ENCODE measurements around the gene ZBTB20. TPM values are rescaled to one million over a fixed set of nuclear protein-coding genes. Genes with fewer than 3 reads are reported as not detected.

ZBTB20 gene
- total RNA-seq, 1 donor from 2014 or later: 21.4 TPM

DNA sequence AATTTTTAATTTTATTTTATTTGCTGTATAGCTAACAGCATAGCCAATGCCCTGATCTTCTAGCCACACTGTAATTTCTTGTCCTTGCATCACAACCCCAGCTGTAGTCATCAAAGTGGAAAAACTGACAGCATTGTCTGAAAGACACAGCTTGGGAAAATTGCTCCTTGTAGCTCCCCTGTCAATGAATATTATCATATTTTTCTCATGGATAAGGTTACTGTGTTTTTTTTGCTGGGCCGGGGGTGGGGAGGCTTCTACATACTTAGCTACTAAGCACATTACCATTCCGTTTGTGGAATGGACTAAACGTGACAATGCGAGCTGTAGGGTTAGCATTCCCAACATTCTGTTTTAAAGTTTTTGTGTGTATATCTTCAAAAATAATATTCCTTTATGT lies 472.0 kb downstream of the ZBTB20 start:
- H3K79me2 ChIP-seq (ENCODE audit: insufficient read depth, low read length): no peaks in the 10 kb centered on the region
- Mint-ChIP-seq H3K27ac (ENCODE audit: unreplicated experiment) (peak overlapping the region; percentile 79), H3K36me3 (ENCODE audit: low read depth, unreplicated experiment) (no peaks in the 10 kb centered on the region), H3K4me3 (ENCODE audit: unreplicated experiment) (no peak overlapping the region), H3K27me3 (ENCODE audit: low read depth, unreplicated experiment) (no peaks in the 10 kb centered on the region), H3K4me1 (ENCODE audit: low read depth, unreplicated experiment) (peaks cover 28% of the 10 kb centered on the region), H3K9me3 (ENCODE audit: unreplicated experiment) (peaks cover 7% of the 10 kb centered on the region)
- peaks cover 3% of the 10 kb centered on the region for H3K9me3 ChIP-seq (ENCODE audit: insufficient read depth, low read depth, low read length)
- H3K4me3 ChIP-seq (ENCODE audit: insufficient read depth, low read depth, low read length): no peak overlapping the region
- no peak for FAIRE-seq
- H3K27me3 ChIP-seq (ENCODE audit: insufficient read depth, low read length): no peaks in the 10 kb centered on the region
- no peak for DNase-seq (ENCODE audit: low read depth)
- H4K20me1 ChIP-seq (ENCODE audit: insufficient read depth, low read length): no peaks in the 10 kb centered on the region
- TF ChIP-seq, protein P1, sequence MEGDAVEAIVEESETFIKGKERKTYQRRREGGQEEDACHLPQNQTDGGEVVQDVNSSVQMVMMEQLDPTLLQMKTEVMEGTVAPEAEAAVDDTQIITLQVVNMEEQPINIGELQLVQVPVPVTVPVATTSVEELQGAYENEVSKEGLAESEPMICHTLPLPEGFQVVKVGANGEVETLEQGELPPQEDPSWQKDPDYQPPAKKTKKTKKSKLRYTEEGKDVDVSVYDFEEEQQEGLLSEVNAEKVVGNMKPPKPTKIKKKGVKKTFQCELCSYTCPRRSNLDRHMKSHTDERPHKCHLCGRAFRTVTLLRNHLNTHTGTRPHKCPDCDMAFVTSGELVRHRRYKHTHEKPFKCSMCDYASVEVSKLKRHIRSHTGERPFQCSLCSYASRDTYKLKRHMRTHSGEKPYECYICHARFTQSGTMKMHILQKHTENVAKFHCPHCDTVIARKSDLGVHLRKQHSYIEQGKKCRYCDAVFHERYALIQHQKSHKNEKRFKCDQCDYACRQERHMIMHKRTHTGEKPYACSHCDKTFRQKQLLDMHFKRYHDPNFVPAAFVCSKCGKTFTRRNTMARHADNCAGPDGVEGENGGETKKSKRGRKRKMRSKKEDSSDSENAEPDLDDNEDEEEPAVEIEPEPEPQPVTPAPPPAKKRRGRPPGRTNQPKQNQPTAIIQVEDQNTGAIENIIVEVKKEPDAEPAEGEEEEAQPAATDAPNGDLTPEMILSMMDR (IDR thresholded peaks at IDR 0.05; ENCODE audit: insufficient read depth, low read depth, low read length): no peak
- no peak for TF ChIP-seq EZH2 (IDR thresholded peaks at IDR 0.05; ENCODE audit: insufficient read depth, low read length)
- H3K9ac ChIP-seq (ENCODE audit: low read length): no peak overlapping the region
- H3K4me2 ChIP-seq (ENCODE audit: low read length): no peak overlapping the region
- peaks cover 11% of the 10 kb centered on the region for H3K4me1 ChIP-seq (ENCODE audit: insufficient read depth, low read length)
- H3K36me3 ChIP-seq (ENCODE audit: insufficient read depth, low read length): no peaks in the 10 kb centered on the region
- H2AFZ ChIP-seq (ENCODE audit: low read depth, low read length): no peak overlapping the region
- H3K27ac ChIP-seq (ENCODE audit: low read depth, low read length): no peak overlapping the region

DNA sequence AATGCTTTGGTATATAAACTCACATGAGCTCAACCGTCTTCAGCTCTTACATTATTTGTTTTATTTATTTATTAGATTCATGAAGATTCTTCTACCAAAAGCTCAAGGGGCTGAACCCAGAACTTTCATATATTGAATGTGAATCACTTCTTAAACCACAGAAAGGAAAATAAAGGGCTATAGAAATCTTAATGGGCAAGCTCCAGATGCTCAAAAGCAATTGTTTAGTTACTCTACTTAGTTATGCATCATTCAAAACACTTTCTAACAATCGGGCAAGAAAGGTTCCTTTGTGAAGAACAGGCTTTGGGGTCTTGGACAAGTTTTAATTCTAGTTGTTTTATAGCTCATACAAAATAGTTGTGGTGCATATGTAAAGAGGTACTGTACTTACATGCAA lies 473.1 kb downstream of the ZBTB20 start:
- TF ChIP-seq, protein P1 (IDR thresholded peaks at IDR 0.05; ENCODE audit: insufficient read depth, low read depth, low read length): no peak
- TF ChIP-seq EZH2 (IDR thresholded peaks at IDR 0.05; ENCODE audit: insufficient read depth, low read length): no peak
- peaks cover 11% of the 10 kb centered on the region for H3K4me1 ChIP-seq (ENCODE audit: insufficient read depth, low read length)
- DNase-seq (ENCODE audit: low read depth): peak; percentile 59
- H4K20me1 ChIP-seq (ENCODE audit: insufficient read depth, low read length): no peaks in the 10 kb centered on the region
- Mint-ChIP-seq H3K9me3 (ENCODE audit: unreplicated experiment) (peaks cover 2% of the 10 kb centered on the region), H3K27ac (ENCODE audit: unreplicated experiment) (peak overlapping the region; percentile 59), H3K4me1 (ENCODE audit: low read depth, unreplicated experiment) (peaks cover 35% of the 10 kb centered on the region), H3K4me3 (ENCODE audit: unreplicated experiment) (no peak overlapping the region), H3K36me3 (ENCODE audit: low read depth, unreplicated experiment) (no peaks in the 10 kb centered on the region), H3K27me3 (ENCODE audit: low read depth, unreplicated experiment) (no peaks in the 10 kb centered on the region)
- no peaks in the 10 kb centered on the region for H3K27me3 ChIP-seq (ENCODE audit: insufficient read depth, low read length)
- no peak overlapping the region for H3K4me3 ChIP-seq (ENCODE audit: insufficient read depth, low read depth, low read length)
- H3K9me3 ChIP-seq (ENCODE audit: insufficient read depth, low read depth, low read length): no peaks in the 10 kb centered on the region
- no peak overlapping the region for H2AFZ ChIP-seq (ENCODE audit: low read depth, low read length)
- H3K27ac ChIP-seq (ENCODE audit: low read depth, low read length): no peak overlapping the region
- H3K4me2 ChIP-seq (ENCODE audit: low read length): peak overlapping the region; percentile 60
- H3K79me2 ChIP-seq (ENCODE audit: insufficient read depth, low read length): no peaks in the 10 kb centered on the region
- no peaks in the 10 kb centered on the region for H3K36me3 ChIP-seq (ENCODE audit: insufficient read depth, low read length)
- H3K9ac ChIP-seq (ENCODE audit: low read length): no peak overlapping the region
- FAIRE-seq: no peak

DNA sequence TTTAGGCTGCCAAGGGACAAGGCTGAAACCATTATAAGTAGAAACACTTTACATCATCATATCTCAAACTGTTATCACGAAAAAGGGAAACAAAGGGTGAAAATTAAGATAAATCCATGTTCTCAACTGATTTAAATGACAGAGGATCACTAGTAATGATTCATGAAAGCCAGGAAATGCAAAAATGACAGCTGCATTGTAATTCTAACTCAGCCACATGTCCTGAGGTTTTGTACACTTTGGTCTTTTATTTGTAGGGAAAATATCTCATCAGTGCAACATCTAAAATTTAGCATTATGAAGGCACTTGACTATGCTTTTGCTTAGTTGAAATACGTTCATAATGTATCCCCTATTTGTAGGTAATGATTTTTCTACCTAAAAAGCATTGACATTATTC lies 473.6 kb downstream of the ZBTB20 start:
- TF ChIP-seq, protein P1 (IDR thresholded peaks at IDR 0.05; ENCODE audit: insufficient read depth, low read depth, low read length): no peak
- TF ChIP-seq EZH2 (IDR thresholded peaks at IDR 0.05; ENCODE audit: insufficient read depth, low read length): no peak
- no peaks in the 10 kb centered on the region for H4K20me1 ChIP-seq (ENCODE audit: insufficient read depth, low read length)
- peaks cover 11% of the 10 kb centered on the region for H3K4me1 ChIP-seq (ENCODE audit: insufficient read depth, low read length)
- no peaks in the 10 kb centered on the region for H3K36me3 Mint-ChIP-seq (ENCODE audit: low read depth, unreplicated experiment)
- no peaks in the 10 kb centered on the region for H3K36me3 ChIP-seq (ENCODE audit: insufficient read depth, low read length)
- no peak overlapping the region for H3K4me3 Mint-ChIP-seq (ENCODE audit: unreplicated experiment)
- H3K9ac ChIP-seq (ENCODE audit: low read length): no peak overlapping the region
- peaks cover 2% of the 10 kb centered on the region for H3K9me3 Mint-ChIP-seq (ENCODE audit: unreplicated experiment)
- H3K9me3 ChIP-seq (ENCODE audit: insufficient read depth, low read depth, low read length): no peaks in the 10 kb centered on the region
- H2AFZ ChIP-seq (ENCODE audit: low read depth, low read length): no peak overlapping the region
- no peak for FAIRE-seq
- H3K27ac Mint-ChIP-seq (ENCODE audit: unreplicated experiment): no peak overlapping the region
- peak overlapping the region; percentile 17 for H3K4me2 ChIP-seq (ENCODE audit: low read length)
- DNase-seq (ENCODE audit: low read depth): no peak
- no peak overlapping the region for H3K27ac ChIP-seq (ENCODE audit: low read depth, low read length)
- no peaks in the 10 kb centered on the region for H3K79me2 ChIP-seq (ENCODE audit: insufficient read depth, low read length)
- no peaks in the 10 kb centered on the region for H3K27me3 Mint-ChIP-seq (ENCODE audit: low read depth, unreplicated experiment)
- H3K4me1 Mint-ChIP-seq (ENCODE audit: low read depth, unreplicated experiment): peaks cover 35% of the 10 kb centered on the region
- no peaks in the 10 kb centered on the region for H3K27me3 ChIP-seq (ENCODE audit: insufficient read depth, low read length)
- no peak overlapping the region for H3K4me3 ChIP-seq (ENCODE audit: insufficient read depth, low read depth, low read length)
